Testis (tissue), 2 donors: ENCODE measurements around the gene SH3BGR.

Source experiments
- CTCF ChIP-seq, 3 experiments: fragments of 450-650 bp in 2 of 3; fragments of 200-600 bp in 1 of 3; sonication (generic) in 1 of 3; IDR thresholded peaks; one replicate each; pipeline ENCODE4 v1.5.1; 2016 to 2019; ENCODE audit warnings: antibody characterized with exemption in 3 of 3, mild to moderate bottlenecking in 2 of 3, moderate library complexity in 1 of 3
- POLR2A ChIP-seq: fragments of 450-650 bp; IDR thresholded peaks from one replicate; pipeline ENCODE4 v1.6.1; 2017; ENCODE audit warnings: antibody characterized with exemption, mild to moderate bottlenecking, moderate library complexity

- TF ChIP-seq CTCF (IDR thresholded peaks at IDR 0.05), result no peak
- no peak for TF ChIP-seq POLR2A
These were observed 104.3 kb downstream of the SH3BGR start for GRCh38 chr21:39555911-39556590.
